PC-9 (cell line): ENCODE measurements around the gene COL6A1. TPM values are rescaled to one million over a fixed set of nuclear protein-coding genes. Genes with fewer than 3 reads are reported as not detected.

Experiments
- BruUV-seq: library from RNA; stranded (reverse); fragments of 400-500 nt; replicated peaks from 2 replicates; lab custom pipeline; 2021; lab: Mats Ljungman, UMichigan
- CTCF ChIA-PET: fragments of 300-600 bp; sonication (Branson Sonifier 250); formaldehyde crosslinking; loops from one replicate; lab custom pipeline; 2022; ENCODE audit warnings: antibody characterized with exemption; lab: Charles Lee
- POLR2A ChIA-PET: fragments of 300-600 bp; sonication (Branson Sonifier 250); formaldehyde crosslinking; loops from one replicate; lab custom pipeline; 2022; ENCODE audit warnings: antibody characterized with exemption; ENCODE audit not compliant: unreplicated experiment; lab: Charles Lee
- DNase-seq, 2 experiments: peaks; one replicate each; pipeline versions ENCODE4 v3.0.0 to v3.0.0-alpha.2; 2015 to 2022; ENCODE audit warnings: mixed read lengths in 1 of 2
- H2AFZ ChIP-seq: fragments of 200-600 bp; sonication (generic); 2 replicates; pipeline ENCODE4 v1.8.1; 2017; ENCODE audit warnings: antibody characterized with exemption
- H3F3A ChIP-seq: fragments of 200-600 bp; sonication (generic); 2 replicates; pipeline ENCODE4 v1.8.1; 2017; ENCODE audit warnings: antibody characterized with exemption, mild to moderate bottlenecking, low read depth; ENCODE audit not compliant: insufficient read depth
- H3K27ac ChIP-seq: fragments of 200-600 bp; sonication (generic); 2 replicates; pipeline ENCODE4 v1.6.1; 2016; ENCODE audit warnings: mixed run types
- H3K27me3 ChIP-seq: fragments of 200-600 bp; sonication (generic); 2 replicates; pipeline ENCODE4 v1.6.1; 2016; ENCODE audit warnings: low read depth, mixed run types; ENCODE audit not compliant: insufficient read depth
- H3K36me3 ChIP-seq: fragments of 200-600 bp; sonication (generic); 2 replicates; pipeline ENCODE4 v1.6.1; 2016; ENCODE audit warnings: low read depth, mixed run types
- H3K4me1 ChIP-seq: fragments of 200-600 bp; sonication (generic); replicated peaks from 2 replicates; pipeline ENCODE4 v1.6.1; 2016; ENCODE audit warnings: mixed run types; ENCODE audit not compliant: insufficient read depth
- H3K4me2 ChIP-seq: fragments of 200-600 bp; sonication (generic); 2 replicates; pipeline ENCODE4 v1.6.1; 2017; ENCODE audit warnings: mixed run types
- H3K4me3 ChIP-seq: fragments of 200-600 bp; sonication (generic); 2 replicates; pipeline ENCODE4 v1.6.1; 2016; ENCODE audit warnings: mixed run types
- H3K79me2 ChIP-seq: fragments of 200-600 bp; sonication (generic); 2 replicates; pipeline ENCODE4 v1.6.1; 2017; ENCODE audit warnings: low read depth, mixed run types
- H3K9me2 ChIP-seq: fragments of 200-600 bp; sonication (generic); 2 replicates; pipeline ENCODE4 v1.8.1; 2017; ENCODE audit warnings: mild to moderate bottlenecking; ENCODE audit not compliant: insufficient read depth
- H3K9me3 ChIP-seq: fragments of 200-600 bp; sonication (generic); 2 replicates; pipeline ENCODE4 v1.8.1; 2016; ENCODE audit warnings: low read depth; ENCODE audit not compliant: insufficient read depth
- H4K20me1 ChIP-seq: fragments of 200-600 bp; sonication (generic); 2 replicates; pipeline ENCODE4 v1.8.1; 2017; ENCODE audit not compliant: insufficient read depth
- EZH2 ChIP-seq: fragments of 200-600 bp; sonication (generic); IDR thresholded peaks from 2 replicates; pipeline ENCODE4 v1.8.0; 2017; ENCODE audit warnings: antibody characterized with exemption, low read depth
- intact Hi-C: fragments of 100-400 bp; cut with micrococcal nuclease; formaldehyde crosslinking; loops from one replicate; pipeline ENCODE4 v1.10.0; 2022; ENCODE audit not compliant: unreplicated experiment
- total RNA-seq: library from RNA; stranded (reverse); gene quantifications from 2 replicates; pipeline ENCODE4 v1.2.3, GENCODE V29; 2021
- TF ChIP-seq, protein P1 (sequence below): fragments of 200-600 bp; sonication (generic); conservative IDR thresholded peaks from 2 replicates; pipeline ENCODE4 v1.6.1; 2017; ENCODE audit warnings: mixed run types, antibody characterized with exemption, mild to moderate bottlenecking, moderate library complexity

The COL6A1 gene
- total RNA-seq, 1 experiment from 2014 or later, result 43.1 TPM

DNA sequence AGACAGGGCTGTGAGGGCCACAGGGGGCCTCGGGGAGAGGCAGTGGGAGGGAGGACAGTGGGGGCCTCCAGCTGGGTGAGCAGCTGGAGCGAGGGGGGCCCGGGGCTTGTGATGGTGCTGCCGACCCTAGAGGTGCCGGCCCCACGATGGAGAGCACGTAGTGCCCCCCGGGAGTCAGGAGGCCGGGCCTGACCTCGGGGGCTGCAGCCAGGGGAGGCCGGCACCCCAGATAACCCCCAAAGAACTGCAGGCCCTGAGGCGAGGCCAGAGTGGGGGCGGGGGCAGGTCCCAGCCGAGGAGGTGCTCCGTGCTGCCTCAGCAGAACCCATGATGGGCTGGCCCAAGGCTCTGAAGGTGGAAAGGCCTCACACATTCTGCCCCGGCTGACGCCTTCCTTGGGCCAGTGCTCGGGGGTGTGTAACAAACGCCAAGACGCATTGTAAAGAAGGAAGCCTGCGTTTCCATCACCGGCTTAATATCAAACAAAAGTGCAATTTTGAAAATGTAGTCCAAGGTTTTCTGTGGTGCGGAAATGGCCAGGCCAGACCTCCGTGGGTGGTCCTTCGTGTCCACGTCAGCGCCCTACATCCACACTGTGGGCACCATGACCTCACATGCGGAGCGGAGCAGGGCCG is 55.2 kb downstream of the COL6A1 start:
- no TSS peak for BruUV-seq
- POLR2A ChIA-PET, result no interaction called here

DNA sequence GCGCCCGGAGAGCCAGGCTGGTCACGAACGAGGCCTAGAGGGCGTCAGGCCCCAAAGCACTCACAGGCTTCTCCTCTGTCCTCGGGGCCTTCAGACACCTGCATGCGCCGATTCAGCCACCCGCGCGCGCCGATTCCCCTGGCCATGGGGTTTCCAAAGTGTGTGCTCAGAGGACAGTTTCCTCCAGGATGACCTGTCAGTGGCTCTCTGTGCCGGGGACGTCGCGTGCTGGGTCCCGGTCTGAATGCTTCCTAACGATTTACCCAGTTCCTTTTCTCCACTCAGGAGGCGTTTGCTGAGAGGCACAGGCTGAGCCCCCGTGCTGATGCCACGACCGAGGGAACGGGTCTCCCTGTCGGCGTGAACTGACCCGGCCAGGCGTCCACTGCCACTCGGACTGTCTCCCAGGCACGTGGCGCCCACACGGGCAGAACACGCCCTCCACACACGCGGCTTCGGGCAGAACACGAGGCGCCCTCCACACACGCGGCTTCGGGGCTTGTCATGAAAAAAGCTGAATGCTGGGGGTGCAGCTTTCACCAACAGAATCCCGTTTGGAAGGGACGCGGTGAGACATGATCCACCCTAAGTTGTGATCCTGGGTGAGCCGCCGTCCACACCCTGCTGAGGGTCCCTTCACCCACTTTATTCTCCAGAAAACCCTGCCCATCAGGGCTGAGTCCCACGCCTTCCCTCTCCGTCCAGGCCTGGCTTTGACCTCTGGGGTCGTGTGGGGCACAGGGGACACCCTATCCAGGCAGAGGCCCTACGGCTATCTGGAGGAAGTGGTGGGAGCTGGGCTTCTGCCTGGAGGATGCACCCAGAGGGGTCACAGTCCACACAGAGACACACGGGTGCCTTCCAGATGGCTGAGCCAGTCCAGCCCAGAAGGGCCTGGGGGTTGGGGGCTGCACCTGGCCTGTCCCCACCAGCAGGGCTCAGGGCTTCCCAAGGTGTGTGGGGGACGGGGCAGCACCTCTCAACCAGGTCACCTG is 56.1 kb downstream of the COL6A1 start:
- CTCF ChIA-PET, result no interaction called here
- no peaks in the 10 kb centered on the region for H3K79me2 ChIP-seq
- H3F3A ChIP-seq, result no peaks in the 10 kb centered on the region
- no peaks in the 10 kb centered on the region for H3K27me3 ChIP-seq
- intact Hi-C loops, result no loop called here
- DNase-seq, result no peak
- no peaks in the 10 kb centered on the region for H3K9me3 ChIP-seq
- no peak overlapping the region for H3K4me3 ChIP-seq
- no TSS peak for BruUV-seq
- H3K4me2 ChIP-seq, result no peak overlapping the region
- H3K36me3 ChIP-seq, result no peaks in the 10 kb centered on the region
- H4K20me1 ChIP-seq, result no peaks in the 10 kb centered on the region
- H3K4me1 ChIP-seq, result no peaks in the 10 kb centered on the region
- POLR2A ChIA-PET, result no interaction called here
- H3K9me2 ChIP-seq, result no peaks in the 10 kb centered on the region
- TF ChIP-seq, protein P1, sequence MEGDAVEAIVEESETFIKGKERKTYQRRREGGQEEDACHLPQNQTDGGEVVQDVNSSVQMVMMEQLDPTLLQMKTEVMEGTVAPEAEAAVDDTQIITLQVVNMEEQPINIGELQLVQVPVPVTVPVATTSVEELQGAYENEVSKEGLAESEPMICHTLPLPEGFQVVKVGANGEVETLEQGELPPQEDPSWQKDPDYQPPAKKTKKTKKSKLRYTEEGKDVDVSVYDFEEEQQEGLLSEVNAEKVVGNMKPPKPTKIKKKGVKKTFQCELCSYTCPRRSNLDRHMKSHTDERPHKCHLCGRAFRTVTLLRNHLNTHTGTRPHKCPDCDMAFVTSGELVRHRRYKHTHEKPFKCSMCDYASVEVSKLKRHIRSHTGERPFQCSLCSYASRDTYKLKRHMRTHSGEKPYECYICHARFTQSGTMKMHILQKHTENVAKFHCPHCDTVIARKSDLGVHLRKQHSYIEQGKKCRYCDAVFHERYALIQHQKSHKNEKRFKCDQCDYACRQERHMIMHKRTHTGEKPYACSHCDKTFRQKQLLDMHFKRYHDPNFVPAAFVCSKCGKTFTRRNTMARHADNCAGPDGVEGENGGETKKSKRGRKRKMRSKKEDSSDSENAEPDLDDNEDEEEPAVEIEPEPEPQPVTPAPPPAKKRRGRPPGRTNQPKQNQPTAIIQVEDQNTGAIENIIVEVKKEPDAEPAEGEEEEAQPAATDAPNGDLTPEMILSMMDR, result no peak
- TF ChIP-seq EZH2, result no peak
- no peak overlapping the region for H2AFZ ChIP-seq
- no peak overlapping the region for H3K27ac ChIP-seq

More for the DNA sequence above, 55.2 kb downstream of the COL6A1 start:
- no peaks in the 10 kb centered on the region for H3K36me3 ChIP-seq
- no peak overlapping the region for H2AFZ ChIP-seq
- no peak overlapping the region for H3K27ac ChIP-seq
- CTCF ChIA-PET, result no interaction called here
- H3K4me1 ChIP-seq, result no peaks in the 10 kb centered on the region
- no peaks in the 10 kb centered on the region for H4K20me1 ChIP-seq
- no peak for DNase-seq
- no peaks in the 10 kb centered on the region for H3K79me2 ChIP-seq
- no peaks in the 10 kb centered on the region for H3F3A ChIP-seq
- H3K27me3 ChIP-seq, result no peaks in the 10 kb centered on the region
- no peak for TF ChIP-seq EZH2
- TF ChIP-seq, protein P1, result no peak
- H3K9me2 ChIP-seq, result no peaks in the 10 kb centered on the region
- no peaks in the 10 kb centered on the region for H3K9me3 ChIP-seq
- H3K4me2 ChIP-seq, result no peak overlapping the region
- no peak overlapping the region for H3K4me3 ChIP-seq
- intact Hi-C loops, result no loop called here

DNA sequence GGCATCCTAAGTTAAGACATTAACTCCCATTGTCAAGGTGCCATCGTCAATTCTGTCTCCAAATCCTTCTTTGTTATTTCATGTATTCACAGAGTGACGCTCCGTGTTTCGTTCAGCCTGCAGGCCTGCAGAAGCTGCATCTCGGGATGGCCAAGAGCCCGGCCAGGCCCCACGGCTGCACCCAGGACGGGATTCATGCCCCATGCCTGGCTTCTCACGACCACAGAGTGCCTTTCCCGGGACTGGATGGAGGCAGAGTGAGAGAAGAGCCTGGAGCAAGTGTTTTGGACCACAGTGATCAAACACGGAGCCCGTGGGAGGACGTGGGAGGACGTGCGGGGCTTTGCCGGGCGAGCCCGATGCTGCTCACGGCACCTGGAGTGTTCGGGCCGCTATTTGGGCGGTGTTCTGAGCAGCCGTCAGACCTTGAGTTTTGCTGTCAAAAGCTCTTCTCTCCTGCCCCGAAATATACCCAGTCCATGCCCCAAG is 56.8 kb downstream of the COL6A1 start:
- Histone ChIP-seq H3K9me2 (no peaks in the 10 kb centered on the region), H3F3A (no peaks in the 10 kb centered on the region), H3K4me2 (no peak overlapping the region), H2AFZ (no peak overlapping the region), H3K4me1 (no peaks in the 10 kb centered on the region), H4K20me1 (no peaks in the 10 kb centered on the region), H3K4me3 (no peak overlapping the region), H3K79me2 (no peaks in the 10 kb centered on the region), H3K27ac (no peak overlapping the region), H3K27me3 (no peaks in the 10 kb centered on the region), H3K9me3 (no peaks in the 10 kb centered on the region), H3K36me3 (no peaks in the 10 kb centered on the region)
- ChIA-PET CTCF (no interaction called here), POLR2A (no interaction called here)
- intact Hi-C loops, result no loop called here
- BruUV-seq, result no TSS peak
- DNase-seq, result no peak
- no peak for TF ChIP-seq EZH2
- TF ChIP-seq, protein P1, result no peak
